Dendritic cell treated with granulocyte-macrophage colony-stimulating factor and Interleukin-4, amounts not matched to agents 40 ng/mL and 50 ng/mL, for 4 days (primary cell): ENCODE data around the gene HK2.
"Not testable (repeated sequence)": the region's sequence is repeated elsewhere in the genome, so short reads cannot be mapped to it uniquely, and the experiment has no call there.

Experiments
- H3K27ac Mint-ChIP-seq: one replicate; pipeline ENCODE4 v1.8.0; 2022; ENCODE audit warnings: mild to moderate bottlenecking, mixed read lengths
- H3K27me3 Mint-ChIP-seq: one replicate; pipeline ENCODE4 v1.8.0; 2022; ENCODE audit warnings: mild to moderate bottlenecking, mixed read lengths
- H3K36me3 Mint-ChIP-seq: one replicate; pipeline ENCODE4 v1.8.0; 2022; ENCODE audit warnings: low read depth, mixed read lengths
- H3K4me1 Mint-ChIP-seq: one replicate; pipeline ENCODE4 v1.8.0; 2022; ENCODE audit warnings: low read depth, mixed read lengths
- H3K4me3 Mint-ChIP-seq: one replicate; pipeline ENCODE4 v1.8.0; 2022; ENCODE audit warnings: mild to moderate bottlenecking, moderate library complexity, mixed read lengths
- H3K9me3 Mint-ChIP-seq: one replicate; pipeline ENCODE4 v1.8.0; 2022; ENCODE audit warnings: mixed read lengths
- intact Hi-C: fragments of 100-400 bp; cut with micrococcal nuclease; formaldehyde crosslinking; loops from one replicate; pipeline ENCODE4 v1.15.0; 2022

HK2 gene

DNA sequence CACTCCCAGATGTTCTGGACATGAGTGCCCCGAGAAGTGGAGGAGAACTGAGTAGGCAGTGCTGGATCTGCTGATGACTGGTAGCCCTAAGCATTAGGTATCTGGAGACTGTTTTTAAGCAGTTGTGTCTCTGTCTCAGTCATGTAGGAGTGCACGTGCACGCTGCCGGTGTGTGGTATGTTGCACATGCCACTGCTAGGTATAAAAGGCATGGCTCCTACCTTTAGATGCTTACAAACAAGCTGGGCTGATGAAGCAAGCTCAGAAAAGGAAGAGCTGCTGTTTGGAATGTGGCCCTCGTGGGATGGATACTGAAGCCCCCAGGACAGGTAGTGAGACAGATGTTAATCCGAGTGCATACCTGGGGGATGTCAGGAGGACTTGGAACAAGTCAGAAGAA lies 49.1 kb downstream of the HK2 start:
- intact Hi-C loops = no loop called here
- H3K36me3 Mint-ChIP-seq = peaks cover 93% of the 10 kb centered on the region
- H3K27me3 Mint-ChIP-seq = no peaks in the 10 kb centered on the region
- peaks cover 6% of the 10 kb centered on the region for H3K4me1 Mint-ChIP-seq
- H3K4me3 Mint-ChIP-seq = no peak overlapping the region
- no peak overlapping the region for H3K27ac Mint-ChIP-seq
- no peaks in the 10 kb centered on the region for H3K9me3 Mint-ChIP-seq

DNA sequence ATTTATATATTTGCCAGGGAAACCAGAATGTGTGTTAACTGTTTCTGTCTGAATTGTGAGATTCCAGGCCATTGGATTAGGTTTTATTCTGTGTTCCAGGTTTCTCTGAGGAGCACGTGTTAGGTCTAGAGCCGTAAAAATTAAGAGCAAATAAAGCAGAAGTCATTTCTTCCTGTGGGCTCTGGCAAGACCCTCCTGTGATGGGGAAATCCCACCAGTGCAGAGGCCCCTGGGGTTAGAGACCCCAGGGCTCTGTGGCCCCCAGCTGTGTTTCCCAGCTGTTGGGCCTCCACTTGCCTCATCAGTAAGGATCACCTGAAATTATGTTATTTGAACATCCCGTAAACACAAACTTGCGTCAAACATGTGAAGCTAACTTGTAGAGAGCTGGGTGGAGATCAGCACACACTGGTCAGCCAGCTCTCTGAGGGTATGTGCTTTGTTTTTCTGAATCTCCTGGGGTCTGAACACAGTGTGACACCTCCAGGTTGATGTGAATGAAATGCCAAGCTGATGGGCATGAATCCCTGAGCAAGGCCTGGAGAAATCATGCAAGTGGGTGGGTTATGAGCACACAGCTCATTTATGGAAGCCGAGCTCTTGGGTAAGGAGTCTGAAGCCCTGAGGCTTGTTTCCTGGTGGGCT lies 50.3 kb downstream of the HK2 start:
- H3K4me3 Mint-ChIP-seq = no peak overlapping the region
- no peak overlapping the region for H3K27ac Mint-ChIP-seq
- no peaks in the 10 kb centered on the region for H3K27me3 Mint-ChIP-seq
- intact Hi-C loops = no loop called here
- peaks cover 93% of the 10 kb centered on the region for H3K36me3 Mint-ChIP-seq
- no peaks in the 10 kb centered on the region for H3K9me3 Mint-ChIP-seq
- H3K4me1 Mint-ChIP-seq = peaks cover 6% of the 10 kb centered on the region

DNA sequence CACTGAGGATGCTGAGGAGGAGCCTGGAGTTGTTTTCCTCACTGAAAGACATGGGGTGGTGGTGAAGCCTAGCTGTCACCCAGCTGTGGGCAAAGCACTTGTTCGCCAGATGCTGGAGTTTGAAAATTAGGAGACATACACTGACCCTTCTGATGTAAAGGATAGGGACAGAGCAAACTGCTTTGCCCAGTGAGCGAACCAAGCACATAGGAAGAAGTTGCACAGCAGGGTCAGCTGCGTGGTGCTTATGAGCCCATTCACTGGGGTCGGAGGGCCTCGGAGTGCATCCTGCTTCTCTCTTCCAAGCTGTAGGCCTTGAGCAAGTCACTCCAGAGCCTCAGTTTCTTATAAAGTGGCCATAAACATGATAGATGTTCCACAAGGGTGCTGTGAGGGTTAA lies 50.9 kb downstream of the HK2 start:
- Mint-ChIP-seq H3K4me3 (no peak overlapping the region), H3K4me1 (peaks cover 6% of the 10 kb centered on the region), H3K9me3 (no peaks in the 10 kb centered on the region), H3K36me3 (peaks cover 93% of the 10 kb centered on the region), H3K27me3 (no peaks in the 10 kb centered on the region), H3K27ac (no peak overlapping the region)
- intact Hi-C loops = no loop called here

DNA sequence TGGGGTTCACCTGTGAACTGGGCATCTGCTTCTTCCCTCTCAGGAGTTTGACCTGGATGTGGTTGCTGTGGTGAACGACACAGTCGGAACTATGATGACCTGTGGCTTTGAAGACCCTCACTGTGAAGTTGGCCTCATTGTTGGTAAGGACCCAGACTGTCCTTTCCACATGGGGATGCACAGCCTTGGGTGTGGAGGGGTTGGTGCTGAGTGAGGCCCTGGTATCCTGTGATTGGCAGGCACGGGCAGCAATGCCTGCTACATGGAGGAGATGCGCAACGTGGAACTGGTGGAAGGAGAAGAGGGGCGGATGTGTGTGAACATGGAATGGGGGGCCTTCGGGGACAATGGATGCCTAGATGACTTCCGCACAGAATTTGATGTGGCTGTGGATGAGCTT lies 52.3 kb downstream of the HK2 start:
- Mint-ChIP-seq H3K4me3 (no peak overlapping the region), H3K27ac (no peak overlapping the region), H3K9me3 (no peaks in the 10 kb centered on the region), H3K27me3 (no peaks in the 10 kb centered on the region), H3K36me3 (peaks cover 95% of the 10 kb centered on the region), H3K4me1 (peaks cover 16% of the 10 kb centered on the region)
- intact Hi-C loops = no loop called here

DNA sequence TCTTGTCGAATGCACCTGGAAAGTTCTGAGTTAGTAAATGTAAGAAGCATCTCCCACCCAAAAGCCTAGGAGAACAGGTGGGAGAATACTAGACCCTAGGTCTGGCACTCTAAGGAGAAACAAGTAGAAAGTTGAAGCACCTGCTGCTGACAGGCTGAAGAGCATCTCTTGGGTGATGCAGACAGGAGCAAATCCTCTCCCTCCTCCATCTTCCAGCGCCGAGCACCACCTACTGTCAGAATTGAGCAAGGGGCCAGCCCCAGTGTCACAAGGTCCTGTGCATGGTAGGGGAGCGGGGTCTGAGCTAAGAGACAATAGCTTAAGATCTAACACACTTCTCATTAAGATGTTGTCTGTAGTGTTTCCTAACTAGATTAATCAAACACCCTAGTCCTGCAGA lies 52.9 kb downstream of the HK2 start:
- no peak overlapping the region for H3K27ac Mint-ChIP-seq

DNA sequence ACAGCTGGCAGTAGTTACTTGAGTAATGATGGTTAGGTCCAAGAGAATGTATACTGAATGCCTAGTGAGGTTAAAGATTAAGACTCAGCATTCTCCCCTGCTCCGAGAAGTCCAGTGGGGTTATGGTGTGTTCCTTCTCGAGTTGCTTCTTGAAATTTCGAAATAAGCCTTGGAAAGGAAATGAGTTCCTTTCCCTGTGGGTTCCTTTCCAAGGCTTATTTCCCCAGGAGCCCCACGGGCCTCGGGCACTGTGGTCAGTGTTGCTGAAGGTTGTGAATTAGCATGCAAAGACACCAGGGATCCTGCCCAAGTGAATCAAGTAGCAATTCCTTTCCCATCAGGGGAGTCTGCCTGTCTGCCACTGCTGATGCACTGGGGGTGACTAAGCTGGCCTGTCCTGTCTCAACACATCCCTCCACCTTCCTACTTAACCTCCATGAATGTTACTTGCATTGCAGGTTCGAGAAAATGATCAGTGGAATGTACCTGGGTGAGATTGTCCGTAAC lies 53.6 kb downstream of the HK2 start:
- Mint-ChIP-seq H3K4me1 (peaks cover 16% of the 10 kb centered on the region), H3K27ac (no peak overlapping the region), H3K9me3 (no peaks in the 10 kb centered on the region), H3K4me3 (no peak overlapping the region), H3K27me3 (no peaks in the 10 kb centered on the region), H3K36me3 (peaks cover 95% of the 10 kb centered on the region)
- intact Hi-C loops = no loop called here

More for the DNA sequence above, 52.9 kb downstream of the HK2 start:
- intact Hi-C loops = no loop called here
- peaks cover 16% of the 10 kb centered on the region for H3K4me1 Mint-ChIP-seq
- peaks cover 95% of the 10 kb centered on the region for H3K36me3 Mint-ChIP-seq
- H3K4me3 Mint-ChIP-seq = no peak overlapping the region
- H3K9me3 Mint-ChIP-seq = no peaks in the 10 kb centered on the region
- no peaks in the 10 kb centered on the region for H3K27me3 Mint-ChIP-seq

DNA sequence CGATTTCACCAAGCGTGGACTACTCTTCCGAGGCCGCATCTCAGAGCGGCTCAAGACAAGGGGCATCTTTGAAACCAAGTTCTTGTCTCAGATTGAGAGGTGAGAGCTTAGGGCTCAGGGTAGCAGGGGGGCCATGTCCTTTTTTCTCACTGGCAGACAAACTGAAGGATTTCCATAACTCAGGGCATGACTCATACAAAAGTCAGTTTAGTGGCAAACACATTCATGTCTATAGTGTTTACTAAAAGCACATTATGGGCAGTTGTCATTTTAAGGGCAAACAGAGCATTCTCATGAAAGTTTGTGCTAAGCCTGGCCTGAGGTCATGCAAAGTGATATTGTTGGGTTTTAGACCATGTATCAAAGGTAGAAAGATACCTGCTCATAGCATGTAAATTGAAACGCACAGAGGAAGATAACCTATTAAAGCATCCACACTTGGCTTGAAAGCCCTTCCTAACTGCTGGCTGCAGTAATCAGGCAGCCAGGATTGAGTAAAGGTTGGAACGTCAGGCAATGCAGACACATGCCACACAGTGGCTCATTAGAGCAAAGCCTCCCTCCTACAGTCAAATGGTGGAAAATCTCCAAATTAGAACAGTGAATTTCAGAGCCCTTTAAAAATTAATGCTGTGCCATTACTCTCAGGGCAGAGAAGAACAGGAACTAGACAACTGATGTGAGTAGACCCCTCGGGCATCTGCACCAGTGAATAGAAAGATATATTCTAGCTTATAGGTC lies 54.2 kb downstream of the HK2 start:
- Mint-ChIP-seq H3K27ac (no peak overlapping the region), H3K36me3 (peaks cover 95% of the 10 kb centered on the region), H3K9me3 (no peaks in the 10 kb centered on the region), H3K27me3 (no peaks in the 10 kb centered on the region), H3K4me1 (peaks cover 13% of the 10 kb centered on the region), H3K4me3 (no peak overlapping the region)
- intact Hi-C loops = no loop called here

DNA sequence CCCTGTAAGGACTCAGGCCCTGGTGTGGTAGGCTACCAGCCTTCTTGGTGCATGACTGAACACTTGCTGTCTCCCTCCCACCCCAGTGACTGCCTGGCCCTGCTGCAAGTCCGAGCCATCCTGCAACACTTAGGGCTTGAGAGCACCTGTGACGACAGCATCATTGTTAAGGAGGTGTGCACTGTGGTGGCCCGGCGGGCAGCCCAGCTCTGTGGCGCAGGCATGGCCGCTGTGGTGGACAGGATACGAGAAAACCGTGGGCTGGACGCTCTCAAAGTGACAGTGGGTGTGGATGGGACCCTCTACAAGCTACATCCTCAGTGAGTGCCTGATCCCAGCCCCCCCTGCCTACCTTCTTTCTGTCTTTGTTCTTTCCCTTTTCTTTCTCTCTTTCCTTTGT lies 55.2 kb downstream of the HK2 start:
- H3K4me3 Mint-ChIP-seq = no peak overlapping the region
- intact Hi-C loops = no loop called here
- H3K4me1 Mint-ChIP-seq = peaks cover 10% of the 10 kb centered on the region
- no peaks in the 10 kb centered on the region for H3K27me3 Mint-ChIP-seq
- H3K9me3 Mint-ChIP-seq = no peaks in the 10 kb centered on the region
- peaks cover 100% of the 10 kb centered on the region for H3K36me3 Mint-ChIP-seq
- H3K27ac Mint-ChIP-seq = no peak overlapping the region

DNA sequence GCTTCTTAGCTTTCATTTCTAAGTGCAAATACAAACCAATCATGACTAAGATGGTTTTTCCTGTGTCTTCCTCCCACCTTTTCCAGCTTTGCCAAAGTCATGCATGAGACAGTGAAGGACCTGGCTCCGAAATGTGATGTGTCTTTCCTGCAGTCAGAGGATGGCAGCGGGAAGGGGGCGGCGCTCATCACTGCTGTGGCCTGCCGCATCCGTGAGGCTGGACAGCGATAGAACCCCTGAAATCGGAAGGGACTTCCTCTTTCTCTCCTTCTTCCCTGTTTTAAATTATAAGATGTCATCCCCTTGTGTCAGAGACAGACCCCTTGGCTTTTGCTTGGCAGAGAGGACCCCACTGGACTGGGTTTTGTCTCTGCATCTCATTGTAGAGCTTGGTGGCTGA lies 56.8 kb downstream of the HK2 start:
- Mint-ChIP-seq H3K4me3 (no peak overlapping the region), H3K9me3 (peaks cover 15% of the 10 kb centered on the region), H3K27ac (no peak overlapping the region), H3K4me1 (peaks cover 10% of the 10 kb centered on the region), H3K27me3 (no peaks in the 10 kb centered on the region), H3K36me3 (peaks cover 100% of the 10 kb centered on the region)
- intact Hi-C loops = no loop called here

DNA sequence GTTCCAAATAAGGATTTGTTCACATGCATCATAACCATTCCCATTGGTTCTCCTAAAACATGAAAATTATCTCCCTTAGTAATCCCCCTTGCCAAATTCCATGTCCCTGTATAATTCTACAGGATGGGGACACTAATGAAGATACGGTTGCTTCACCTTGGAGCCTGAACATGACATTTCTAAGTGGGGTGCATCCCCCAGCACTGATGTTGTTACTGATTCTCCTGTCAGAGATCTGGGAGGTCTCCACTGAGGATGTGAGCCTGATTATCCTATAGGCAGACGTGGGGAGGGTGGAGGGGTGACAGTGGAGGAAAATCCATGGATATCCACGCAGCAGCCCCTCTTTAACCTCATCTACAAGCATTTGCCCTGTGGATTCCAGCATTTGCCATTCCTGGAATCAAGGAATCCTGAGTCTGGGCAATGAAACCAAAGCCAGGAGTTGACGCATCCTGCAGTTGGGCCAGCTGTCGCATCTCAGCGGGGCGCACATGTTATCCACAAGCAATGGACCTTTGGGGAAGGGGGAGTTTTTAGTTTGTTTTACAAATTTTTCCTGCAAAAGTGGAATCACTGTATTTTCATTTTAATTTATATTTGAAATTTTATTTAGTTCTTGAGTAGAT lies 57.3 kb downstream of the HK2 start:
- Mint-ChIP-seq H3K9me3 (peaks cover 15% of the 10 kb centered on the region), H3K27ac (no peak overlapping the region), H3K27me3 (no peaks in the 10 kb centered on the region), H3K4me3 (no peak overlapping the region), H3K4me1 (peaks cover 10% of the 10 kb centered on the region), H3K36me3 (peaks cover 100% of the 10 kb centered on the region)
- intact Hi-C loops = no loop called here

DNA sequence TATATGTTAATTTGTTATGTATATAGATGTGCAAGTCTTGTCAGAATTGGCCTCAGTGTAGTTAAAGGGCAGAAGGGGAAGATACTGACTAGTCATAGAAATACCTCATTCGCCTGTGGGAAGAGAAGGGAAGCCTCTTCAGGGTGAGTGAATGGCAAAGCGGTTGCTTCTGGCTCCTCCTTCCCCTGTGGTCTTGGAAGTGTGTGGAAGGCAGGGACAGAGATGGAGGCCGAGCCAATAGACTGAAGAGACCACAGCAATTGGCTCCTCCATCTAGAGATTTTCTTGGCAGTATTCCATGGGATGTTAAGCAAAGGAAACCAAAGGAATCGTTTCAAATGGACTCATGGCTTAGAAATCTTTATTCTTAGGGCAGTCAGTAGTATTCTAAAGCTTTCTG lies 57.9 kb downstream of the HK2 start:
- H3K36me3 Mint-ChIP-seq = peaks cover 95% of the 10 kb centered on the region
- H3K4me1 Mint-ChIP-seq, H3K4me3 Mint-ChIP-seq, H3K27me3 Mint-ChIP-seq, H3K27ac Mint-ChIP-seq, intact Hi-C loops: not testable (repeated sequence)
- H3K9me3 Mint-ChIP-seq = peaks cover 15% of the 10 kb centered on the region

DNA sequence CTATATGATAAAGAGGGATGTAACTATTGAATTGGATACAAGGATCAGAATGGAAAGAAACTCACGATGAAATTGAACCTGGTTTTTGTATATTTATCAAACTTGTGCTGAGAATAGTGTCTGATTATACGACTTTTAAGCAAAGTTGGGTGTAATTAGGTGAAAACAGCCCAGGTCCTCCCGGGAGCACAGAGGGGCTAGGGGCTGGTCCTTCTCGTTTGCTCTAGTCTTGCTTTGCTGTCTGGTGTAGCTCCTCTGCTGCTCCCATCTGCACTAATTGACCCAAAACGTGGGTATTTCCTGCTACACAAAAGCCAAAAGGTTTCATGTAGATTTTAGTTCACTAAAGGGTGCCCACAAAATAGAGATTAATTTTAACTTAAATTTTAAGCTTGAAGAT lies 58.7 kb downstream of the HK2 start:
- Mint-ChIP-seq H3K4me3 (no peak overlapping the region), H3K27ac (no peak overlapping the region), H3K36me3 (peaks cover 87% of the 10 kb centered on the region), H3K4me1 (peaks cover 10% of the 10 kb centered on the region), H3K27me3 (no peaks in the 10 kb centered on the region), H3K9me3 (peaks cover 15% of the 10 kb centered on the region)
- intact Hi-C loops = no loop called here

DNA sequence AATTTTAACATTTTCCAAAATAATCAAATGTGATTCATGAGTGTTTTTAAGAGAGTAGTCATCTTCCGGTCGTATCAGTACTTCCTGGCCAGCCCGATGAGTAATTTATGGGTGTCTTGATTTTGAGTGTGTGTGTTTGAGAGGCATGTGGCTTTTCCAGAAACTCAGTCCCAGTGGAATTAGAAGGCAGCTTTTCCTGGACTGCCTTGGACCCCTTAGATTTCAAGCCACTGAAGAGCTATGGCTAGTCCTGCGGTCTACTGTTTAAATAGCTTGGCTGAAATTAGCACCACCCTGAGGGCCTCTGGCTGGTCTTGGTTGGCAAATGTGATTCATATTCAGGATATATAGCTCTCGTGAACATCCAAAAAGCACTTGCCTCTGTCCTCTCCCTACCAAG lies 59.4 kb downstream of the HK2 start:
- Mint-ChIP-seq H3K27ac (no peak overlapping the region), H3K4me1 (peaks cover 10% of the 10 kb centered on the region), H3K9me3 (peaks cover 15% of the 10 kb centered on the region), H3K27me3 (no peaks in the 10 kb centered on the region), H3K4me3 (no peak overlapping the region), H3K36me3 (peaks cover 80% of the 10 kb centered on the region)
- intact Hi-C loops = no loop called here

DNA sequence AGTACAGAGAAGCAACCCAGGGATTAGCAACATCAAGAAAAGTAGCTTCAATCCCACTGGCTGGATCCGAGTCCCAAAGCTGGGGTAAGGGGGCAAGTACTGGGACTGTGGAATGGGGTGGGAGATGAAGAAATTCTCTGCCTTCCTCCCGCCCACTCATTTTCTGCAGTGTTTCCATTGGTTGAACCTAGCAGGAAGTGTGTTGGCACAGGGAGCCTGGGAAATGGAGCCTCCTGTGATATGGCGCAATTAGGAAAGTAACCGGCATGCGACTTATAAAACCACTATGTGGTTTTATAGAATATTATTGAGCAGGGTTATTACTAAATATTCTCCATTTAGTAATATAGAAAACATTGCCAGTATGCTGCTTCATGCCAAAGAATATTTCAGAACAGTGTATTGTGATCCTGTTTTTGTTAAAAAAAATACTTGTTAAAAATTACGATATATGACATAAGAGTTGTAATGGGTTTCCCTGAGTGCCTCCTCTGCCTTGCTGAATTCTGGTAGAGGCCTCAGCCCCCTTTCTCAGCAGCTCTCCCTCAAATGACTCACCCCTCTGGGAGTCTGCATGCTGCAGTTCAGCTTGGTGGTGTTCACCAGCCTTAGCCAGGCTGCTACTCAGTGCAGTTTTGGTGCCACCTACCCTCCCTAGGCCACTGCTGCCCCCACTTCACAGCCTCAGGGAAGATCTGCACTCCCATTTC lies 60.5 kb downstream of the HK2 start:
- Mint-ChIP-seq H3K27me3 (no peaks in the 10 kb centered on the region), H3K27ac (no peak overlapping the region), H3K9me3 (peaks cover 15% of the 10 kb centered on the region), H3K36me3 (peaks cover 69% of the 10 kb centered on the region), H3K4me1 (peaks cover 10% of the 10 kb centered on the region), H3K4me3 (no peak overlapping the region)
- intact Hi-C loops = no loop called here
